H1 (cell line): ENCODE measurements around the gene ACSF2. TPM values are rescaled to one million over a fixed set of nuclear protein-coding genes. Genes with fewer than 3 reads are reported as not detected.

Experiments
- ASH2L ChIP-seq: fragments of 200-600, 300-600 bp; sonication (generic); IDR thresholded peaks from one replicate; pipeline ENCODE4 v1.7.1; 2017; ENCODE audit warnings: low read length
- ATF3 ChIP-seq: IDR thresholded peaks from 2 replicates; pipeline ENCODE4 v1.6.1; 2011; ENCODE audit warnings: low read depth, mild to moderate bottlenecking, low read length; ENCODE audit not compliant: insufficient read depth
- BACH1 ChIP-seq: IDR thresholded peaks from 2 replicates; pipeline ENCODE4 v1.6.1; 2012; ENCODE audit warnings: low read length, improper control_type of control experiment
- BCL11A ChIP-seq, 2 experiments: IDR thresholded peaks; one replicate each; pipeline ENCODE4 v1.6.1; 2011; ENCODE audit warnings: low read depth in 2 of 2, low read length in 2 of 2, mild to moderate bottlenecking in 2 of 2
- BRCA1 ChIP-seq: IDR thresholded peaks from 2 replicates; pipeline ENCODE4 v1.6.1; 2012; ENCODE audit warnings: low read depth, low read length, improper control_type of control experiment
- CREB1 ChIP-seq: IDR thresholded peaks from 2 replicates; pipeline ENCODE4 v1.6.1; 2012; ENCODE audit warnings: inconsistent platforms
- CTBP2 ChIP-seq: IDR thresholded peaks from 2 replicates; pipeline ENCODE4 v1.7.0; 2011; ENCODE audit warnings: borderline replicate concordance, mild to moderate bottlenecking, moderate library complexity, mixed read lengths, low read length; ENCODE audit not compliant: insufficient read depth, insufficient read length
- GTF2F1 ChIP-seq: IDR thresholded peaks from 2 replicates; pipeline ENCODE4 v1.6.1; 2012; ENCODE audit warnings: low read depth, low read length, improper control_type of control experiment, borderline replicate concordance
- JUND ChIP-seq: IDR thresholded peaks from 2 replicates; pipeline ENCODE4 v1.6.1; 2011; ENCODE audit warnings: mild to moderate bottlenecking, improper control_type of control experiment, low read length
- KDM4A ChIP-seq: IDR thresholded peaks from one replicate; pipeline ENCODE4 v1.7.1; 2012; ENCODE audit warnings: low read depth, mild to moderate bottlenecking, moderate library complexity, low read length, inconsistent platforms; ENCODE audit not compliant: severe bottlenecking
- MAX ChIP-seq: IDR thresholded peaks from 2 replicates; pipeline ENCODE4 v1.6.1; 2012; ENCODE audit warnings: inconsistent platforms
- NRF1 ChIP-seq: IDR thresholded peaks from 2 replicates; pipeline ENCODE4 v1.6.1; 2011; ENCODE audit warnings: mild to moderate bottlenecking, low read depth, low read length, improper control_type of control experiment
- PHF8 ChIP-seq: fragments of 200-600 bp; sonication (generic); conservative IDR thresholded peaks from 2 replicates; pipeline ENCODE4 v1.7.1; 2012; ENCODE audit warnings: low read depth, mild to moderate bottlenecking, inconsistent platforms, low read length, moderate library complexity
- POLR2A ChIP-seq, 2 experiments: IDR thresholded peaks; 1 replicate in 1 of 2; 2 replicates in 1 of 2; pipeline ENCODE4 v1.6.1; 2011; ENCODE audit warnings: low read depth in 2 of 2, low read length in 2 of 2, mild to moderate bottlenecking in 2 of 2; ENCODE audit errors: control extremely low read depth in 1 of 2
- RAD21 ChIP-seq, 2 experiments: IDR thresholded peaks in 1 of 2; conservative IDR thresholded peaks in 1 of 2; 2 replicates each; pipeline ENCODE4 v1.6.1; 2011; ENCODE audit warnings: low read depth in 2 of 2, low read length in 2 of 2, improper control_type of control experiment in 1 of 2, inconsistent platforms in 1 of 2, mild to moderate bottlenecking in 1 of 2, moderate library complexity in 1 of 2
- SAP30 ChIP-seq: fragments of 300-600 bp; sonication (generic); IDR thresholded peaks from 2 replicates; pipeline ENCODE4 v1.7.1; 2012; ENCODE audit warnings: low read length, moderate library complexity, mild to moderate bottlenecking, inconsistent platforms; ENCODE audit not compliant: insufficient read depth, insufficient replicate concordance
- SIN3A ChIP-seq, 2 experiments: IDR thresholded peaks in 1 of 2; conservative IDR thresholded peaks in 1 of 2; 2 replicates each; pipeline ENCODE4 v1.6.1; 2011 to 2012; ENCODE audit warnings: low read length in 2 of 2, improper control_type of control experiment in 1 of 2, low read depth in 1 of 2, mild to moderate bottlenecking in 1 of 2
- SP1 ChIP-seq: IDR thresholded peaks from 2 replicates; pipeline ENCODE4 v1.6.1; 2011; ENCODE audit warnings: low read depth, low read length
- SUZ12 ChIP-seq: fragments of 200-600 bp; sonication (generic); IDR thresholded peaks from 2 replicates; pipeline ENCODE4 v1.6.1; 2012; ENCODE audit warnings: mild to moderate bottlenecking, inconsistent platforms, low read length, moderate library complexity, mixed read lengths
- TBP ChIP-seq: IDR thresholded peaks from 2 replicates; pipeline ENCODE4 v1.6.1; 2011; ENCODE audit warnings: low read depth, low read length, improper control_type of control experiment
- YY1 ChIP-seq: IDR thresholded peaks from 2 replicates; pipeline ENCODE4 v1.6.1; 2011; ENCODE audit warnings: low read depth, mild to moderate bottlenecking, low read length
- polyA plus RNA-seq, 7 experiments: library from polyadenylated mRNA; depleted of rRNA in 3 of 7; stranded (reverse) in 5 of 7; unstranded in 2 of 7; fragments of >200 nt in 5 of 7; fragments of 200-250 nt in 2 of 7; gene quantifications; 1 replicate in 5 of 7; 2 replicates in 1 of 7; 4 replicates in 1 of 7; pipeline versions ENCODE4 v1.2.1 to v1.2.3, GENCODE V29; 2011 to 2013; ENCODE audit warnings: missing spikeins in 2 of 7, mixed read lengths in 2 of 7
- total RNA-seq: library from RNA; stranded (reverse); fragmentation: NEBNext Ultra II Directional; extraction: Animal tissue kit (Norgen Biotek cat#: 25700); gene quantifications from 2 replicates; pipeline ENCODE4 v1.2.1, GENCODE V29; 2021

ACSF2 gene
- total and polyA plus RNA-seq, 2 of the 8 experiments (the other 6 are each of a cell fraction or from before 2014, with no cell fraction given) = 14.5 to 16.3 TPM

GRCh38 chr17:50507871-50508572, 82.0 kb downstream of the ACSF2 start, which contains the start of gene MYCBPAP (continued):
- TF ChIP-seq KDM4A (peak; percentile 72), BRCA1 (no peak), GTF2F1 (no peak), NRF1 (peak; percentile 57), POLR2A (IDR thresholded peaks at IDR 0.05; ENCODE audit: control extremely low read depth in 1 of 2, low read depth in 2 of 2, low read length in 2 of 2) (peak in 1 of 2 experiments; percentile 53; a peak in 2 of 3 replicates), RAD21 (IDR thresholded peaks at IDR 0.05 in 1 of 2, conservative IDR thresholded peaks at IDR 0.05 in 1 of 2; ENCODE audit: low read depth in 2 of 2, low read length in 2 of 2) (0 out of 4 replicates have a peak, but pooled peaks of 1 of the 2 experiments have one; percentile 9), ASH2L (peak; percentile 69), BACH1 (no peak), BCL11A (IDR thresholded peaks at IDR 0.05; ENCODE audit: low read depth in 2 of 2, low read length in 2 of 2) (no peak), CTBP2 (no peak), SP1 (no peak), MAX (peak; percentile 45; the same call in 1 of the 2 replicates), YY1 (no peak), SAP30 (no peak), TBP (no peak), CREB1 (peak; percentile 97), SIN3A (conservative IDR thresholded peaks at IDR 0.05 in 1 of 2, IDR thresholded peaks at IDR 0.05 in 1 of 2; ENCODE audit: low read depth in 1 of 2, low read length in 2 of 2) (no peak; a peak in 1 of 4 replicates), JUND (peak; percentile 38; the same call in 1 of the 2 replicates), ATF3 (no peak), PHF8 (peak; percentile 69), SUZ12 (no peak)
